HL-60 (cell line): ENCODE results near the gene FIGNL2.

ENCODE experiments used
- CTCF ChIP-seq: IDR thresholded peaks from one replicate; pipeline ENCODE4 v1.5.1; 2011; ENCODE audit warnings: low read length, control low read depth, inconsistent platforms; ENCODE audit not compliant: insufficient read depth
- GABPA ChIP-seq: IDR thresholded peaks from 2 replicates; pipeline ENCODE4 v1.6.1; 2012; ENCODE audit warnings: low read depth
- POLR2AphosphoS5 ChIP-seq: IDR thresholded peaks from 2 replicates; pipeline ENCODE4 v1.6.1; 2012; ENCODE audit warnings: low read depth
- REST ChIP-seq: IDR thresholded peaks from 2 replicates; pipeline ENCODE4 v1.6.1; 2012; ENCODE audit warnings: low read depth; ENCODE audit not compliant: insufficient replicate concordance

GRCh38 chr12:51820526-51821439, 27.7 kb downstream of the FIGNL2 start:
- TF ChIP-seq CTCF (no peak), POLR2AphosphoS5 (no peak), GABPA (no peak), REST (no peak)
